Stimulated activated CD8-positive, alpha-beta memory T cell treated with anti-CD3 and anti-CD28 coated beads, Interleukin-7, amount 100 ng/mL, for 48 hours (primary cell): ENCODE data around the gene NPC2.
A peak's percentile ranks its signal among the peaks of the same experiment; 100 is the strongest.

ENCODE experiments used
- DNase-seq, 2 donors: peaks; one replicate each; pipeline ENCODE4 v3.0.0-alpha.2; 2020; ENCODE audit warnings: low read depth in 1 of 2; ENCODE audit errors: extremely low read depth in 1 of 2

NPC2 gene

GRCh38 chr14:74503291-74503937 lies 10.3 kb upstream of the NPC2 start:
- no peak for DNase-seq

DNA sequence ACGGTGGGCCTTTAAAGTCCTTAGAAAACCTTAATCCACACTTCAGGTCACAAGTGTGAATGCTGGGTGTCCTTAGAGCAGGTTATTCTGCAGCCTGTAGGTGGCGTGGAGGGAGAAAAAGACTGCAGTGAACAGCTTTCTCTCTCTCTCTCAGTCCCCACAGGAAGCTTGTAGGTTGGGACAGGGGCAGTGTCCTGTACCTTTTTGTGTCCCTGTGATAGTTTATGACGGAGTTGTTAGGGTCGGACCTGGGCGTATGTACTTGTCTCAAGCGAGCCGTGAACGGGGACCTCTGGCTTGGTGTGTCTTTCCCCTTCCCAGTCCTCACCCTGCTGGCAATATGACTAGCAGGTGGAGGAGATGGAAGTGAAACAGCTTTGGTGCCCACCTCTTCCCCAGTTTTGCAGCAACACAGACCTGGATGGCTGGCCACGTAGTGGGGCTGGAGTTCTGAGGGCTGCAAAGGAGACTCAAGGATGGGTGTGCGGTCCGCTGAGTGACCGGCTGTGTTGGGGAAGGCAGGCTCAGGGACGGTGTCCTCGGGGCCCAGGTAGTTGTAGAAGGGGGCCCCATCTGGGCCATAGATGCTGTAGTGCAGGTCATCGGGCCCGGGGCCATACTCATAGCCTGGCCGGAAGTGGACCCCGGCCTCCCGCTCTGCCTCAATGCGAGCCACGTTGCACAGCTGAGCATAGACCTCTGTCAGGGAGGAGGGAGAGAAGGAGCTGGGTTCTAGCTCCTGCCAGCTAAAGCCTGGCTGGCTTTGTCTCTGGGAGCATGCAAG lies 9.3 kb upstream of the NPC2 start:
- no peak for DNase-seq

- DNase-seq, result no peak
These were observed 8.6 kb upstream of the NPC2 start for GRCh38 chr14:74501691-74502090.

- no peak for DNase-seq
These were observed 8.1 kb upstream of the NPC2 start for GRCh38 chr14:74501135-74501614.

DNA sequence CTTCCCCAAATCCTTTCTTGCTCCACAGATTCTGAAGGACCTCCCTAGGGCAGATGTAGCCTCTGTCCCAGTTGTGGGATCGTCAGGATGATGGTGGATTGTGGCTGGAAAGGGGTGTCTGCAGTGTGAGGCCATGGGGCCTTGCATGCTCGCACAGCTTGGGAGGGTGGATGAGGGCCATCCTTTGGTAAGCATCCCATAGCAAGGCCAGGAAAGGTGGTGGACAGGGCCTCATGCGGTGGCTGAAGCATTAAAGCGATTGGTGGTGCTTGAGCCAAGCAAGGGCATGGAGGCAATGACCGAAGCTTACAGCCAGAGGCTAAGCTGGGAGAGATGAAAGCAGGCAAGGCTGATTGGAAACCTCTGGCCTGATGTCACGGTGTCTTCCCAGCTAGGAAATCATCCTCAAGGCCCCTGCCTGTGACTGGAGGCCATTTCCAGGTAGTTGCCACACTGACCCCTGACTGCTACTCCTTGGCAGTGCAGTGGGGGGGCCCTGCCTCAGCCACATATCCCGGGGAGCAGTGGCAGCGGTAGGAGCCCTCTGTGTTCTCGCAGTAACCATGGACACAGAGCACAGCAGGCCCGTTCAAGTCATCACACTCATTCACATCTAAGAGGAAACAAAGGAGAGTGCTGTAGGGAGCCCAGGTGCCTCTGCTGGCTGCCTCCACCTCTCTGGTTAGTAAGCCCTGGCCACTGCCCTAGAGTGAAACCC lies 7.5 kb upstream of the NPC2 start:
- no peak for DNase-seq

GRCh38 chr14:74495356-74495755 lies 2.3 kb upstream of the NPC2 start:
- DNase-seq, result no peak

GRCh38 chr14:74493343-74494261 lies 497 bp upstream of the NPC2 start, which contains the start of gene ISCA2:
TSS of gene ISCA2 (plus strand) at chr14:74493765. CDS start at chr14:74493775, 10 bp downstream.
- peak; percentile 100 for DNase-seq

DNA sequence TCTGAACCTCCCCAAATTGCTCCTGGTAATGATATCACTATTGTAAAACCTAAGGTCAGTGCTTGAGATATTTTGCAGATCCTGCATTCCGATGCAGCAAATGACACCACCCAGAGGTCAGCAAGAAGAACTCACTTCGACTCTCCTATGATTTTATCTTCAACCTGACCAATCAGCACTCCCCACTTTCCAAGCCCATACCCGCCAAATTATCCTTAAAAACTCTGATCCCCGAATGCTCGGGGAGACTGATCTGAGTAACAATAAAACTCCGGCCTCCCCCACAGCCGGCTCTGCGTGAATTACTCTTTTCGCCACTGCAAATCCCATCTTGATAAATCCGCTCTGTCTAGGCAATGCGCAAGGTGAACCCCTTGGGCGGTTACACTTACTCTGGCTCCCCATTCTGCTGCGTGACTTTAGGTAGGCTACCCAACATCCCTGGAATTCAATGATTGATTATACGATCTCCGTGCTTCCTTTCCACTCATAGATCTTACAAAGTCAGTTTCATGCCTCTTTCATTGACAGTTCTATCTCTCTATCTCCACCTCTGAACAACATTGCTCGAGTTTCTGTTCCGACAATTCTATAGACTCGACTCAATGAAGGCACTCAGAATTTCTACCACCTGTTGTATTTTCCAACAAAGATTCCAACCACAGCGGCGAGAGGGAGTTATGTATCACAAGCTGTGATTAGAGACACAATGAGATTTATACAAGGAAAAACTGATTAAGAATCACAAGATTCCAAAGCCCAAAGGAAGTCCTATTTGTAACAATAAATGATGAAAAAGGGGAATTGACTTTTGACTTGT lies 939 bp downstream of the NPC2 start:
- DNase-seq, result no peak

- no peak for DNase-seq
These were observed 2.6 kb downstream of the NPC2 start for GRCh38 chr14:74490486-74490885.

DNA sequence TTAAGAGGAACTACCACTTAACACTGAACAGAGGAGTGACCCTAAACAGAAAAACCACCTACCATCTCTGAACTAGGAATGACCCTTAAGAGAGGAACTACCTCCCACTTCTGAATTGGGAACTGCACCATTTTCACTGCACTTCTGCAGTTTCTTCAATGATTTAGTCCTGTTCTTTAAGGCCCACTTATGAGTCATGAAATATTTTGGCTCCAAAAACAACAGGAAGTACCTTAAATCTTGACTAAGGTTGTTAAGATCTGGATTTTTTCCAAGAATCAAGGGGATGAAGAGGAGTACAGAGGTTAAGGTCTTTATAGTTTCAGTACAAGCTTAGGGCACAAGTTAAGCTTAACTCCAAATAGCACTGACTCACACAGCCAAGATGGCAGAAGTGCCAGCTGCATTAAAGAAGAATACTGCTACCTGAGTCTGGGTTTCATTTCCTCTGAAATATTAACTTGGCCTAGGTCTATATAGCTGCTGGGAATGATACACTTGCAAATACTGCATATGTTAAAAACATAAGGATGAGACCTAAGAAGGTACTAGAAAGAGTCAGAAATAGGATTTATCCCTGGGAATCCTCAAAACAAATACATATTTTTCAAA lies 4.2 kb downstream of the NPC2 start:
- DNase-seq, result no peak

GRCh38 chr14:74486164-74486563 lies 6.9 kb downstream of the NPC2 start:
- DNase-seq, result no peak

DNA sequence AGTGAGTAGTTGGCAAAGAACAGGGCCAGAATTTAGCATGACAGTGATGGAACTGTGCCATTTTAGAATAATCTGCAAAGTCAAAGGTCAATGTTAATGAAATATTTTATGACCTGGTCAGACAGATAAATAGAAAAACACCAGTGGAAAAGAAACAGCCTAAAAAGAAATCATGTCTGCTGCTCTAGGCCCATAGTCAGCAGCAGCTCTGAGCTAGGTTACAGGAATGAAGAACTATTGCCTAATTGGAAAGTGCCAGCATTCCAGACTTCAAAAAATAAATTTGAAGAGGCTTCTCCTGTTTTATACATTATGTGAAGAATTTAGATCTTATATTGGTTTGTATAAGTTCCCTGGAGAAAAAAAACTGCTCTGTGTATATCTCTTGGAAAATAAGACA lies 9.8 kb downstream of the NPC2 start:
- DNase-seq, result no peak

DNA sequence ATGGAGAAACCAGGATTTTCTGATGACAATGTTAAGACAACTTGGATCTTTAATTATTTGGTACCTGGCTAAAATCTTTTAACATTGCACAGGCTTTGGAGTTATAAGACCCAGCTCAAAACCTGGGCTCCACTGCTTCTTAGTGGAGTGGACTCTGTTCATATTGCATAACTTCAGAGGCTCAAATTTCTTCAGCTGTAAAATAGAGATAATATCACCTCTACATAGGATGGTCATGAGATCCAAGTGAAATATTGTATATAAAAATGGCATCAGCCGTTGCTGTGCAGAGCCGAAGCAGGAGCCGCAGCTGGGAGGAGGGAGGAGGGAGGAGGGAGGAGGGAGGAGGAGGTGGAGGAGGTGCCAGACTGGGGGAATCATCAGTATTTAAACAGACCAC lies 10.5 kb downstream of the NPC2 start:
- DNase-seq, result no peak

GRCh38 chr14:74480046-74480445 lies 13.1 kb downstream of the NPC2 start:
- DNase-seq, result no peak

DNA sequence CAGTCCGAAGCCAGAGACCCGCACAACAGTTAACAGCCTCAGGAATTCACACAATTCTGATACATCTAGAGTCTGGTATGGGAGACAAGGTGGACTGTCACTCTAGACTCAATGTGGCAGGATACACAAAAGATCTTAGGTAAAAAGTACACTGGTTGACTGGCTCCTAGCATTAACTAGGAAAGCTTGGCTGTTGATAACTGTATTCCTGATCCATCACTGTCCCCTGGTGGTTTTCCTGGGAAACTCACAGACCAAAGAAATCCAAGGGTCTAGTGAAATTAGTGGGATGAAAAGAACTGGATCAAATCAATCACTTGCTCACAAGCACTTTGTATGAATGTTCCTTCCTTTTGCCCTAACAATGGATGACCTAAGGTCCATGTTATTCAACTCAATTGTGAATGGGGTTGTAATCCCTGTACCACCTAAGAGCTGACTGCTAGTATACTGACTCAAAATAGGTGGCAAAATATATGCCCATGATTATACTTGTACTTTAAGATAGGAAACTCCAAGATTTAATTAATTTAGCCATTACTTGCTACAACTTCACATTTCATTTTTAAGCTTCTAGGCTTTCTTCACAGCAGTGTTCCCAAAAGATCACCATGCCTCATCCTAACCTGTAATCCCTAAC lies 14.0 kb downstream of the NPC2 start:
- DNase-seq, result no peak

DNA sequence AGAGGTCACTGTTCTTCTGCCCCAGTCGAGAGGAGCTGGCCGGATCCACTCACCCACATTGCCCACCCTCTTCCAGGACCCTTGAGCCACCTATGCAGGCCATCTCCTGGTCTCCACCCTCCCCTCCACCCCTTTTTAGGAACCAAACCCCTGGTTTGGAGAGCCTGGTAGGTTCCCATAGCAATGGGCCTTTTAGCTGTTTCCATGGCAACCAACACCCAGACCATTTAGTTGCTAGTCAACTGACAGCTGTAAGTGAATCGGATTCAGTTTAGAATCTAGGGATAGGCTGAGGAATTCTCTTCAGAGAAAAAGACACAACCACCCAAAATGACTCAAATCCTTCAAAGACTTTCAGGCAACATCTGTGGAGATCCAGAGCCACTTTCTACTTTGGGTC lies 16.5 kb downstream of the NPC2 start:
- DNase-seq, result no peak

GRCh38 chr14:74476107-74476506 lies 17.0 kb downstream of the NPC2 start:
- no peak for DNase-seq

DNA sequence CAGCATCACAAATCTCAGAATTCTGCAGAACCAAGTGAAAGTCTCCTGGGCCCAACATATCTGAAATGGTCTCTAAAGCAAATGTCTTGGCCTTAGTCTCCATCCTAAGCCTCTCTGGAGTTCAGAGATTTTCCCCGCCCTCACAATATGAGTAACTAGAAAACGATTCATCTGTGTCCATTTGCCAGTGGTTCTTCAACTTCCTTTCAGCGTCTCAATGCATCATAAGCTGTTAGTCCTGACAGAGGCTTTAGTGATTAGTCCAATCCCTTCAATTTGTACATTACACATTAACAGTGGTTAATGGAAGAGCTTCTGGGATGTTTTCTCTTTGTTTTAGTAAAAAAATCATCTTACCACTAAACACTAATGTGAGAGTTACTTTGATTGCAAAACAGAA lies 17.4 kb downstream of the NPC2 start:
- DNase-seq, result no peak

DNA sequence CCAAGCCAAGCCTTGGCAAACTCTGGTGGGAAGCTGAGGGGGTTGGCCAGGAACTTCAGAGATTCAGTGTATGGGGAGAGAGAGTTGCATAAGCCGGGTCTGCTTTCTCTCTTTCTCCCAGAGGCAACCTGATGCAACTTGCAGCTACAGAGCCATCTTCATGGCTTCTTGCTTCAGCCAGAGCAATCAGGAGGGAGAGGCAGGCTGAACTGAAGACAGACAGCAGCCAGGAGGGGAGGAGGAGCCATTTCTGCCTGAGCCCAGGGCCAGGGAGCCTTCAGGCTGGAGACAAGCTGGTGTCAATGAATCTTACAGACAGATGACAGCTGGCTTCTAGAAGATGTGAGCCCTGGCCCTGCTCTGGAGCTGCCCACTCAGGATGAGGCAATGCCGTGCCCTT lies 18.7 kb downstream of the NPC2 start:
- no peak for DNase-seq
